Breast epithelium (tissue), 3 donors: Measurements from ENCODE around the gene SPACA5.

Experiments
- POLR2AphosphoS5 ChIP-seq, 3 donors: sonication (generic); formaldehyde crosslinking; IDR thresholded peaks; one replicate each; pipeline ENCODE4 v1.6.1; 2017; ENCODE audit warnings: antibody characterized with exemption in 3 of 3
- TF ChIP-seq, protein P1 (sequence below), 3 donors: fragments of 450-650 bp; IDR thresholded peaks; one replicate each; pipeline ENCODE4 v1.5.1; 2016 to 2017; ENCODE audit warnings: antibody characterized with exemption in 3 of 3, mild to moderate bottlenecking in 3 of 3, moderate library complexity in 3 of 3

DNA sequence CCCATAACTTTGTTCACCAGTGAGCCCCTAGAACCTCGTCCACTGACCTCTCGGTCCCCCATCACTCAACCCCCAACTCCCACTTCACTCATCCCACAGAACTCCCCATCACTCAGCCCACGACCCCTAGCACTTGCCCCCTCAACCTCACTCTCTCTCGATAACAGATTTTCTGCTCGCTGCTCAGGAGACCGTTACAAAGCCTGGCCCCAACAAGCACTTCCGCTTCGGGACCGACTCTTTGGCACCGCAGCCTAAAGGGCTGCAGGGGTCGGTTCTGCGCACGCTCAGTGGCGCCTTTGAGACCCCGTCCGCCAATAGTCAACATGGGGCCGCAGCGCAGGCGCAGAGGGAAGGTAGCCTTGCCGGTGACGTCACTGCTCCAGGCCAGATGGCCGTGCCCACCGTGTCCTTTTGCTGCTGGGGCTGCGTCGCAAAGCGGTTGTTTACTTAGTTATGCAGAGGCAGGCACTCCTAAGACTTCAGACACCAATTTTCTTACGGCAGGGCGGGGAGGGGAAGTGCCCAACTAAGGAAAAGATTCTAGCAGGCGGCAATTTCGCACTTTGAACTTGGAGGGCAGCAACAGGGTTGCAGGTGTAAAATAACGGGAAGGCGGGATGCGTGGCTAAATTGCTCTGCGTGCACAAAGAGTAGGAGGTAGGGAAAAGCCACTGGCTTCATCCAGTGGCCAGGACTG is 2.9 kb upstream of the SPACA5 start, which contains the start of gene ZNF182:
- TF ChIP-seq, protein P1, sequence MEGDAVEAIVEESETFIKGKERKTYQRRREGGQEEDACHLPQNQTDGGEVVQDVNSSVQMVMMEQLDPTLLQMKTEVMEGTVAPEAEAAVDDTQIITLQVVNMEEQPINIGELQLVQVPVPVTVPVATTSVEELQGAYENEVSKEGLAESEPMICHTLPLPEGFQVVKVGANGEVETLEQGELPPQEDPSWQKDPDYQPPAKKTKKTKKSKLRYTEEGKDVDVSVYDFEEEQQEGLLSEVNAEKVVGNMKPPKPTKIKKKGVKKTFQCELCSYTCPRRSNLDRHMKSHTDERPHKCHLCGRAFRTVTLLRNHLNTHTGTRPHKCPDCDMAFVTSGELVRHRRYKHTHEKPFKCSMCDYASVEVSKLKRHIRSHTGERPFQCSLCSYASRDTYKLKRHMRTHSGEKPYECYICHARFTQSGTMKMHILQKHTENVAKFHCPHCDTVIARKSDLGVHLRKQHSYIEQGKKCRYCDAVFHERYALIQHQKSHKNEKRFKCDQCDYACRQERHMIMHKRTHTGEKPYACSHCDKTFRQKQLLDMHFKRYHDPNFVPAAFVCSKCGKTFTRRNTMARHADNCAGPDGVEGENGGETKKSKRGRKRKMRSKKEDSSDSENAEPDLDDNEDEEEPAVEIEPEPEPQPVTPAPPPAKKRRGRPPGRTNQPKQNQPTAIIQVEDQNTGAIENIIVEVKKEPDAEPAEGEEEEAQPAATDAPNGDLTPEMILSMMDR (IDR thresholded peaks at IDR 0.05), result no peak
- TF ChIP-seq POLR2AphosphoS5 (IDR thresholded peaks at IDR 0.05), result peak; percentile 45 to 56 (median 52)
